ENCODE measurements around the gene C22orf31.

Gene C22orf31

DNA sequence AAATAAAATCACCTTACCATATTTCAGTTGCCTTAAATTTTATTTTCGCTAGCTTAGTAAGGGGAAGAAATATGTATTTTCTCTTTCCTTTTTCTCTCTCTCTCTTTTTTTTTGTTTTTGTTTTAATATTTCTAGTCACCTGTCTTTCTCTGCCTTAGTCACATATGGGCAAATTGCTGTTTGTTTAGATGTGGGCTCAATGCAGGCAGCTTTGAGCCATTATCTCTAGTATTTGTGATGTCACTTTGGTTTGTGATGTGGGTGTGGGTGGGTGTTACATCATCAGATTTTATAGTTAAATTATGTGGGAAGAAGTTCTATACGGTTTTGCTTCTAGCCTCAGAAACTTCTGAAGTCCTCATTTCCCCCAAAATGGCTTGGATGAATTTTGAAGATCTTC, at the start of gene C22orf31:
Gene C22orf31, minus strand, starts transcription at position 59 of the 400 bp plus-strand sequence. Its CDS starts 39 bp downstream, at position 20.
- TF ChIP-seq, protein P1, sequence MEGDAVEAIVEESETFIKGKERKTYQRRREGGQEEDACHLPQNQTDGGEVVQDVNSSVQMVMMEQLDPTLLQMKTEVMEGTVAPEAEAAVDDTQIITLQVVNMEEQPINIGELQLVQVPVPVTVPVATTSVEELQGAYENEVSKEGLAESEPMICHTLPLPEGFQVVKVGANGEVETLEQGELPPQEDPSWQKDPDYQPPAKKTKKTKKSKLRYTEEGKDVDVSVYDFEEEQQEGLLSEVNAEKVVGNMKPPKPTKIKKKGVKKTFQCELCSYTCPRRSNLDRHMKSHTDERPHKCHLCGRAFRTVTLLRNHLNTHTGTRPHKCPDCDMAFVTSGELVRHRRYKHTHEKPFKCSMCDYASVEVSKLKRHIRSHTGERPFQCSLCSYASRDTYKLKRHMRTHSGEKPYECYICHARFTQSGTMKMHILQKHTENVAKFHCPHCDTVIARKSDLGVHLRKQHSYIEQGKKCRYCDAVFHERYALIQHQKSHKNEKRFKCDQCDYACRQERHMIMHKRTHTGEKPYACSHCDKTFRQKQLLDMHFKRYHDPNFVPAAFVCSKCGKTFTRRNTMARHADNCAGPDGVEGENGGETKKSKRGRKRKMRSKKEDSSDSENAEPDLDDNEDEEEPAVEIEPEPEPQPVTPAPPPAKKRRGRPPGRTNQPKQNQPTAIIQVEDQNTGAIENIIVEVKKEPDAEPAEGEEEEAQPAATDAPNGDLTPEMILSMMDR (IDR thresholded peaks at IDR 0.05), result no peak
- TF ChIP-seq ZFX (IDR thresholded peaks at IDR 0.05; ENCODE audit: borderline replicate concordance), result no peak

DNA sequence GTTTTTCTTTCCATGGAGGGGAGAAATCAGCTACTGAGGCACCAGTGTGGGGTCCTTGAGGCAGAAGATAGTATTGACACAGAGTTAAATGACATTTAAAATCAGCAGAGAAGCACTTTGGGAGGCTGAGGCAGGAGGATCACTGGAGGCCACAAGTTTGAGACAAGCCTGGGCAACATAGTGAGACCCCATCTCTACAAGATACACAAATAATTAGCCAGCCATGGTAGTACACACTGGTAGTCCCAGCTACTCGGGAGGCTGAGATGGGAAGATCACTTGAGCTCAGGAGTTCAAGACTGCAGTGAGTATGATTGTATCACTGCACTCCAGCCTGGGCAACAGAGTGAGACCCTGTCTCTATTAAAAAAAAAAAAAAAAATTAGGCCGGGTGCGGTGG, 49.3 kb upstream of the C22orf31 start:
- TF ChIP-seq ZFX (IDR thresholded peaks at IDR 0.05; ENCODE audit: borderline replicate concordance), result no peak
- TF ChIP-seq, protein P1 (IDR thresholded peaks at IDR 0.05), result no peak
- no peak overlapping the region for H3K27ac ChIP-seq

More for the DNA sequence above, at the start of gene C22orf31:
- H3K27ac ChIP-seq, result no peak within 1 kb of the TSS

DNA sequence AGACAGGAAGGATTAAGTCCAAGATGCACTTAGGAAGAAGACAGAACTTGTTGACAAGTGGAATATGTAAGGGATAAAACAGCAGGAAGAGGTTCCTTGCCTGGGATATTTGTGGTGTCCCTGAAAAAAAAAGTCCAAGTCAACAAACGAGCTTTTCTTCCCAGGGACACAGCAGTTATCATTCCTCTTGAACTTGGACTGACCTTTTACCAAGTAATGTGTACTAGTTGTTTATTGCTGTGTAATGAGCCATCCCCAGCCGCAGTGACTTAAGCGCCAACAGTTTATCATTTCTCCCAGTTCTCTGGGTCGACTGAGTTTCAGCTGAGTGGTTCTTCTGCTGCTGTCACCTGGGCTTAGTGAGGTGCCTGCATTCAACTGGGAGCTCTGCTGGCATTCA, 48.2 kb upstream of the C22orf31 start:
- no peak overlapping the region for H3K27ac ChIP-seq
- TF ChIP-seq, protein P1 (IDR thresholded peaks at IDR 0.05), result no peak
- no peak for TF ChIP-seq ZFX (IDR thresholded peaks at IDR 0.05; ENCODE audit: borderline replicate concordance)

DNA sequence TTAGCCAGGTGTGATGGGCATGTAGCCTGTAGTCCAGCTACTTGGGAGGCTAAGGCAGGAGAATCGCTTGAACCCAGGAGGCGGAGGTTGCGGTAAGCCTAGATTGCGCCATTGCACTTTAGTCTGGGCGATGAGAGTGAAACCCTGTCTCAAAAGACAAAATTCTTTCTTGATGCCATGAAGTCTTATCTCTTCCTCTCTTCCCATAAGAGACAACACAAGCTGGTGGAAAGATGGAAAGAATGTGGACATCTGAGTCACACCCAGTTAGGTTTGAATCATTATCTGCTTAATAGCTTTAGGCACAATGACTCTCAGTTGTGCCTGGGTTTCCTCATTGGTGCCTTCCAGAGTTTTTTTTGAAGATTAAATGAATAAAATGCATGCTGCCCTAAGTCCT, 46.5 kb upstream of the C22orf31 start:
- no peak for TF ChIP-seq ZFX (IDR thresholded peaks at IDR 0.05; ENCODE audit: borderline replicate concordance)
- TF ChIP-seq, protein P1 (IDR thresholded peaks at IDR 0.05), result no peak
- H3K27ac ChIP-seq, result no peak overlapping the region

DNA sequence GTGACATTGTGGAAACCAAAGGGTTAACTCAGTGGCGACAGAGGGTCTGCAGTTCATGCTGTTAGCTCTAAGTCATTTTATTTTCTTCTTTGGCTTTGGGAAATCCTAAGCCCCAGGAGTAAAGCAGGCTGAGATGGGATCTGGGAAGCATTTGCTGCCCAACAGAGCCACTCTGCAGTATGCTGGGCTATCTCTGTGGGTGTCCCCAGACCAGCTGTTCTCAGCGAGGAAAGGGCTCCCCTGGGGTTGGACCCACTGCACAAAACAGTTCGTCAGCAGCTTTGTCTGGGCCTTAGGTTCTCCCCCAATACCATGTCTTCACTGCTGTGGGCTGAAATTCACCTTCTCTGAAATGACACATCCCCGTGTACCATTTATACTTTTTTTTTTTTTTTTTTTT, 45.2 kb upstream of the C22orf31 start:
- no peak overlapping the region for H3K27ac ChIP-seq
- no peak for TF ChIP-seq ZFX (IDR thresholded peaks at IDR 0.05; ENCODE audit: borderline replicate concordance)
- TF ChIP-seq, protein P1 (IDR thresholded peaks at IDR 0.05), result no peak

DNA sequence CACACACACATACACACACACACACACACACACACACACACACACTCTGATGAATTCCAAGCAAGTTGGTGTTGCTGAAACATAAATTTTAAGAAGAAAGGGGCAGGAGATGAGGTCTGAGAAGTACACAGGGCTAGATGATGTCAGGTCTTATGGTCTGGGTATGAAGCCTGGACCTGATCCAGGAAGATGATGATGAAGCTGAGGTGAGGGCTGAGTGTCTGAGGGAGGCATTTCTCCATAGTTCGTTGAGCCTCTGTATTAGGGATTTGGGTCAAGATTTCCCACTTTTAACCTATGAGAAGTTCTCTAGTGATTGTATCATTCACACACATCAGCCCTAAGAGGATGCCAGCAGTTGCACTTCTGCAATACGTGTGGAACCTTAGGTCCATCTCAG, 43.8 kb upstream of the C22orf31 start:
- no peak overlapping the region for H3K27ac ChIP-seq
- TF ChIP-seq ZFX (IDR thresholded peaks at IDR 0.05; ENCODE audit: borderline replicate concordance), result no peak
- TF ChIP-seq, protein P1 (IDR thresholded peaks at IDR 0.05), result no peak

DNA sequence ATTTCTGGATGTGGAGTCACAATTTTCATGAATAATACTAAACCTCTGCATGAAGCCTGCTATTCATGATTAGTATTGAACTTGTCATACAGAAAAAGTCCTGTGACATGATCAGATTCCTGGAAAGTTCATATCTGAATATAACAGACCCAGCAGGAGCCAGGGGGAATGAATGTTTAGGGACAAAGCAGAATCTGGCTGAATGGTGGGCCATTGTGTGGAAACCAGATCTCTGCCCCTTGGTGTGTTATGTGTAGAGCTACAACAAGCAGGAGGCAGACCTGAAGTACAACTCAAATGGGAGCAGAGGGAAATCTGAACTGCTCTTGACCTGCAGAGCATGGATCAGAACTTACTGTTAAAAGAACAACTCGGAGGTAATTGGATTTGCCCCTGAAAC, 41.5 kb upstream of the C22orf31 start:
- no peak overlapping the region for H3K27ac ChIP-seq

More for the DNA sequence above, 41.5 kb upstream of the C22orf31 start:
- TF ChIP-seq, protein P1 (IDR thresholded peaks at IDR 0.05), result no peak
- TF ChIP-seq ZFX (IDR thresholded peaks at IDR 0.05; ENCODE audit: borderline replicate concordance), result no peak
